HG02870 (cell line): ENCODE measurements around the gene SAMSN1.

Source experiments
- ATAC-seq: cut with Tn5 transposase; IDR thresholded peaks from one replicate; pipeline ENCODE4 v1.9.1; 2021; ENCODE audit warnings: mild to moderate bottlenecking, moderate library complexity; ENCODE audit not compliant: unreplicated experiment

SAMSN1 gene

DNA sequence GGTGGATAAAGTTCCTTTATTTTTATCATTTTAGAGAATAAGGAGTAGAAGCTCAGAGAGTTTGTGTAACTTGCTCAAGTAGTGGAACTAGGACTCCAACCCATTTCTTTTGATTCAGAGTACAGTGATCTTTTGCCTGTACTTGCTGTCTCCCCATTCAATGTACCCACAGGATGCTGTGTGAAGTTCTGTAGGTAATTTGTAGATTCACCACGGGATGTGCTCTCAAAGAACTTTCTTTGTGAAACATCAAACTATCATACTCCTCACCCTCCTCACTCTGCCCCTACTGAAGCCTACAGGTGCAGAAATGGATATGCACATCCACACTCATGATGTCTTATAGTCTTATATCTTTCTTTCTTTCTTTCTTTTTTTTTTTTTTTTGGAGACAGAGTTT lies 97.3 kb downstream of the SAMSN1 start:
- ATAC-seq = no peak

GRCh38 chr21:14438211-14438610 lies 107.9 kb downstream of the SAMSN1 start:
- no peak for ATAC-seq

GRCh38 chr21:14435423-14435822 lies 110.7 kb downstream of the SAMSN1 start:
- ATAC-seq = no peak
